NCI-H128 (cell line): ENCODE results near the gene DUS1L.

Experiments
- DNase-seq: peaks from one replicate; lab custom pipeline; 2025; ENCODE audit not compliant: unreplicated experiment; lab: John Stamatoyannopoulos, UW

Gene DUS1L

GRCh38 chr17:82056729-82057621, 8.6 kb downstream of the DUS1L start:
- DNase-seq: no peak

- no peak for DNase-seq
Observed at GRCh38 chr17:82055965-82056728, 9.5 kb downstream of the DUS1L start.

GRCh38 chr17:82055023-82055964, 10.3 kb downstream of the DUS1L start:
- no peak for DNase-seq

GRCh38 chr17:82054351-82055022, 11.1 kb downstream of the DUS1L start:
- DNase-seq: no peak

- DNase-seq: no peak
Observed at GRCh38 chr17:82053556-82054263, 11.9 kb downstream of the DUS1L start.

GRCh38 chr17:82053130-82053529, 12.5 kb downstream of the DUS1L start:
- DNase-seq: no peak

GRCh38 chr17:82052638-82053059, 13.0 kb downstream of the DUS1L start:
- DNase-seq: no peak

GRCh38 chr17:82051776-82052637, 13.6 kb downstream of the DUS1L start, which contains the start of the genes GPS1 and RFNG:
Gene GPS1 (plus strand): TSS chr17:82051898. CDS start chr17:82051932, 34 bp downstream.
Gene RFNG (minus strand): TSS chr17:82051811. CDS start chr17:82051766, 45 bp downstream.
- no peak for DNase-seq

GRCh38 chr17:82050761-82051641, 14.6 kb downstream of the DUS1L start:
- no peak for DNase-seq

GRCh38 chr17:82050152-82050760, 15.3 kb downstream of the DUS1L start:
- DNase-seq: no peak

GRCh38 chr17:82049521-82049971, 16.1 kb downstream of the DUS1L start:
- DNase-seq: no peak

- DNase-seq: no peak
Observed at GRCh38 chr17:82049106-82049505, 16.5 kb downstream of the DUS1L start.

- DNase-seq: no peak
Observed at GRCh38 chr17:82048571-82048971, 17.0 kb downstream of the DUS1L start.

- no peak for DNase-seq
Observed at GRCh38 chr17:82047914-82048570, 17.6 kb downstream of the DUS1L start.

GRCh38 chr17:82047379-82047778, 18.2 kb downstream of the DUS1L start:
- no peak for DNase-seq

GRCh38 chr17:82046903-82047302, 18.7 kb downstream of the DUS1L start:
- no peak for DNase-seq
